Astrocyte (in vitro differentiated cells and primary cell): ENCODE measurements around the gene ZFR.

Source experiments
- CTCF ChIP-seq: IDR thresholded peaks from 2 replicates; pipeline ENCODE4 v1.5.1; 2011; ENCODE audit warnings: low read depth, mild to moderate bottlenecking, inconsistent platforms, low read length, moderate library complexity; ENCODE audit not compliant: insufficient read depth
- EZH2 ChIP-seq: IDR thresholded peaks from 2 replicates; pipeline ENCODE4 v1.6.1; 2012; ENCODE audit warnings: mild to moderate bottlenecking, low read length, inconsistent platforms; ENCODE audit not compliant: insufficient read depth

GRCh38 chr5:32343058-32343672 lies 101.4 kb downstream of the ZFR start:
- TF ChIP-seq EZH2 (no peak), CTCF (no peak)
